ENCODE data around the gene KMT2C. TPM values are rescaled to one million over a fixed set of nuclear protein-coding genes. Genes with fewer than 3 reads are reported as not detected.
A peak's percentile ranks its signal among the peaks of the same experiment; 100 is the strongest.

The KMT2C gene
- polyA plus RNA-seq, 1 experiment = 16.7 TPM

- Histone ChIP-seq H3K9me3 (ENCODE audit: control insufficient read depth, insufficient read depth, low read length) (no peaks in the 10 kb centered on the region), H3K4me3 (ENCODE audit: low read depth, low read length) (no peak overlapping the region), H3K27ac (ENCODE audit: low read depth, low read length) (no peak overlapping the region), H3K27me3 (ENCODE audit: control insufficient read depth, insufficient read depth, low read length) (no peaks in the 10 kb centered on the region)
- CTCF ChIA-PET = interaction anchor here (0.7 to 3.5 kb wide), 4 partner anchors 27 to 367 kb away, joined by 3 to 25 read pairs (median 4); no protein-coding TSS in a partner anchor
- DNase-seq (ENCODE audit: low read depth, low spot score) = no peak
- TF ChIP-seq, protein P1, sequence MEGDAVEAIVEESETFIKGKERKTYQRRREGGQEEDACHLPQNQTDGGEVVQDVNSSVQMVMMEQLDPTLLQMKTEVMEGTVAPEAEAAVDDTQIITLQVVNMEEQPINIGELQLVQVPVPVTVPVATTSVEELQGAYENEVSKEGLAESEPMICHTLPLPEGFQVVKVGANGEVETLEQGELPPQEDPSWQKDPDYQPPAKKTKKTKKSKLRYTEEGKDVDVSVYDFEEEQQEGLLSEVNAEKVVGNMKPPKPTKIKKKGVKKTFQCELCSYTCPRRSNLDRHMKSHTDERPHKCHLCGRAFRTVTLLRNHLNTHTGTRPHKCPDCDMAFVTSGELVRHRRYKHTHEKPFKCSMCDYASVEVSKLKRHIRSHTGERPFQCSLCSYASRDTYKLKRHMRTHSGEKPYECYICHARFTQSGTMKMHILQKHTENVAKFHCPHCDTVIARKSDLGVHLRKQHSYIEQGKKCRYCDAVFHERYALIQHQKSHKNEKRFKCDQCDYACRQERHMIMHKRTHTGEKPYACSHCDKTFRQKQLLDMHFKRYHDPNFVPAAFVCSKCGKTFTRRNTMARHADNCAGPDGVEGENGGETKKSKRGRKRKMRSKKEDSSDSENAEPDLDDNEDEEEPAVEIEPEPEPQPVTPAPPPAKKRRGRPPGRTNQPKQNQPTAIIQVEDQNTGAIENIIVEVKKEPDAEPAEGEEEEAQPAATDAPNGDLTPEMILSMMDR (IDR thresholded peaks at IDR 0.05; ENCODE audit: low read depth, low read length) = no peak
- POLR2A ChIA-PET = no interaction called here
Measured at GRCh38 chr7:152340161-152340560, 95.6 kb downstream of the KMT2C start.

GRCh38 chr7:152338561-152338960 is 97.2 kb downstream of the KMT2C start:
- no peak overlapping the region for H3K4me3 ChIP-seq (ENCODE audit: low read depth, low read length)
- CTCF ChIA-PET = interaction anchor here (3.4 kb wide), 1 partner anchor 368 kb away, joined by 23 read pairs; no protein-coding TSS in a partner anchor
- no peak for DNase-seq (ENCODE audit: low read depth, low spot score)
- POLR2A ChIA-PET = no interaction called here
- no peaks in the 10 kb centered on the region for H3K27me3 ChIP-seq (ENCODE audit: control insufficient read depth, insufficient read depth, low read length)
- TF ChIP-seq, protein P1 (IDR thresholded peaks at IDR 0.05; ENCODE audit: low read depth, low read length) = no peak; the same call in 1 of the 2 replicates
- H3K27ac ChIP-seq (ENCODE audit: low read depth, low read length) = no peak overlapping the region
- H3K9me3 ChIP-seq (ENCODE audit: control insufficient read depth, insufficient read depth, low read length) = no peaks in the 10 kb centered on the region

- H3K4me3 ChIP-seq (ENCODE audit: low read depth, low read length) = no peak overlapping the region
- CTCF ChIA-PET = interaction anchor here (0.6 to 3.4 kb wide), 7 partner anchors 11 to 370 kb away, joined by 3 to 23 read pairs (median 3); no protein-coding TSS in a partner anchor
- no peak for DNase-seq (ENCODE audit: low read depth, low spot score)
- no peaks in the 10 kb centered on the region for H3K27me3 ChIP-seq (ENCODE audit: control insufficient read depth, insufficient read depth, low read length)
- POLR2A ChIA-PET = no interaction called here
- no peak overlapping the region for H3K27ac ChIP-seq (ENCODE audit: low read depth, low read length)
- no peaks in the 10 kb centered on the region for H3K9me3 ChIP-seq (ENCODE audit: control insufficient read depth, insufficient read depth, low read length)
- TF ChIP-seq, protein P1 (IDR thresholded peaks at IDR 0.05; ENCODE audit: low read depth, low read length) = peak; percentile 53
Measured at GRCh38 chr7:152336754-152337368, 98.9 kb downstream of the KMT2C start.

GRCh38 chr7:152335900-152336571 is 99.8 kb downstream of the KMT2C start:
- ChIA-PET CTCF (interaction anchor here (0.6 to 3.4 kb wide), 6 partner anchors 10 to 371 kb away, joined by 3 to 23 read pairs (median 3); no protein-coding TSS in a partner anchor), POLR2A (interaction anchor here (0.7 kb wide), 1 partner anchor 61 kb away, joined by 6 read pairs; no protein-coding TSS in a partner anchor)
- no peak for DNase-seq (ENCODE audit: low read depth, low spot score)
- Histone ChIP-seq H3K27ac (ENCODE audit: low read depth, low read length) (no peak overlapping the region), H3K27me3 (ENCODE audit: control insufficient read depth, insufficient read depth, low read length) (no peaks in the 10 kb centered on the region), H3K9me3 (ENCODE audit: control insufficient read depth, insufficient read depth, low read length) (no peaks in the 10 kb centered on the region), H3K4me3 (ENCODE audit: low read depth, low read length) (no peak overlapping the region)
- TF ChIP-seq, protein P1 (IDR thresholded peaks at IDR 0.05; ENCODE audit: low read depth, low read length) = no peak

DNA sequence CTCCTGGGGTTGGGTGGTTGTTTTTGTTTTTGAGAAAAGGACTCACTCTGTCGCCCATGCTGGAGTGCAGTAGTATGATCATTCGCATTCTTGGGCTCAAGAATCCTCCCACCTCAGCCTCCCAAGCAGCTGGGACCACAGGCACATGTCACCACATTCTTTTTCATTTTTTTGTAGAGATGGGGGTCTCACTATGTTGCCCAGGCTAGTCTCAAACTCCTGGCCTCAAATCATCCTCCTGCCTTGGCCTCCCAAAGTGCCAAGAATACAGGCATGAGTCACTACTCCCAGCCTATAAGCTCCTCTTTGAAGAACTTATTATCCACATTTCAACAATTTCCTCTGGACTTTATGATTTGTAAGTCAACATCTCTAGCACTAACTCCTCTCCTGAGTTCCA is 102.7 kb downstream of the KMT2C start:
- TF ChIP-seq, protein P1 (IDR thresholded peaks at IDR 0.05; ENCODE audit: low read depth, low read length) = no peak
- no peak overlapping the region for H3K4me3 ChIP-seq (ENCODE audit: low read depth, low read length)
- POLR2A ChIA-PET = no interaction called here
- no peaks in the 10 kb centered on the region for H3K27me3 ChIP-seq (ENCODE audit: control insufficient read depth, insufficient read depth, low read length)
- H3K9me3 ChIP-seq (ENCODE audit: control insufficient read depth, insufficient read depth, low read length) = no peaks in the 10 kb centered on the region
- no peak overlapping the region for H3K27ac ChIP-seq (ENCODE audit: low read depth, low read length)
- CTCF ChIA-PET = interaction anchor here (0.6 to 1.2 kb wide), 3 partner anchors 61 to 189 kb away, joined by 3 read pairs; no protein-coding TSS in a partner anchor
- DNase-seq (ENCODE audit: low read depth, low spot score) = no peak
